ENCODE results near the gene CACNA1C.

CACNA1C gene

DNA sequence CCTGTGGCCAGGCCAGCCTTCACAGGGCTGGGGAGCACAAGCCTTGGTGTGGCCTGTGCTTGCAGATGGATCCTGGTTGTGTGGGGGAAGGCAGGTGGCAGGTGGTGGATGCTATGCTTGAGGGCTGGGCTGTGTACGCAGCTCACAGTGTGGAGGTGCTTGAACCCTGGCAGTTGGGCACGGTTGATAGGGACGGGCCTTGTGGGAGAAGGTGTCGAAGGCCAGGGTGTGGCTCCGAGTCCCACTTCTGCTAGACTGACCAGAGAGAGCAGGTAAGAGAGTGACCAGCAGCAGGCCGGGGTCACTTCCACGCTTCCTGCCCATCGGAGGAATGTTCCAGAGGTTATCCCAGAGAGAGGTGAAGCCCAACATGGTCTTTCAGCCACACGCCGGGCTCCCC lies 85.5 kb downstream of the CACNA1C start:
- TF ChIP-seq CTCF (conservative IDR thresholded peaks at IDR 0.05; ENCODE audit: low read depth, low read length), result no peak
- H3K4me3 ChIP-seq (ENCODE audit: low read depth, low read length), result no peak overlapping the region

GRCh38 chr12:2138871-2139308 lies 86.1 kb downstream of the CACNA1C start:
- DNase-seq (ENCODE audit: low read depth), result peak; percentile 35
- no peak for TF ChIP-seq CTCF (conservative IDR thresholded peaks at IDR 0.05; ENCODE audit: low read depth, low read length)
- no peak overlapping the region for H3K4me3 ChIP-seq (ENCODE audit: low read depth, low read length)

More for the DNA sequence above, 85.5 kb downstream of the CACNA1C start:
- no peak for DNase-seq (ENCODE audit: low read depth)

GRCh38 chr12:2139651-2140050 lies 86.9 kb downstream of the CACNA1C start:
- no peak for TF ChIP-seq CTCF (conservative IDR thresholded peaks at IDR 0.05; ENCODE audit: low read depth, low read length)
- no peak overlapping the region for H3K4me3 ChIP-seq (ENCODE audit: low read depth, low read length)
- no peak for DNase-seq (ENCODE audit: low read depth)

DNA sequence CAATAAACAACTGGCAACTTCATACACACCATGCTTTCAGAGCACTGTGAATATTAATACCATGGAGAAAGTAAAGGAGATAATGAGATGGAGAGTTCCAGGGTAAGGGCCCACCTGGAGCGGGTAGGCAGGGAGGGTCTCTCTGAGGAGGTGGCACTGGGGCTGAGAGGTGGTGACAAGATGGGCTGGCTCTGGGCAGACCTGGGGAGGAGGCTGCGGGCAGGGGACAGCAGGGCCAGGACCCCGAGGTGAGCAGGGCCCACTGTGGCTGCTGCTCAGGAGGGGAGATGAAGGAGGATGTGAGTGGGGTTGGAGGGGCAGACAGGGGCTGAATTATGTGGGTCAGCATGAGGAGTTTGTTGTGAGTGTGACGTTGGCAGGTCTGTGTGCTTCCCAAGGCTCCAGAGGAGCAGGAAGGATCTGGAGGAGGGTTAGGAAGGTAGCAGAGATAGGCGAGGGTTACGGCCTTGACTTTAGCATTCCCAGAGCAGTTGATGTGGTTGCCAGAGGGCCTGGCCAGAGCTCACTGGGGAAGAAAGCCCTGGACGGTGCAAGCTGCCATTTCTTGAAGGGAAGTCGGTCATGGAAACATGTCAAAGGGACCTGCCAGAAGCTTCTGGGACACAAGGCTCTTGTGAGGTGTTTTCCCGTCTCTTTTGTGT lies 88.2 kb downstream of the CACNA1C start:
- no peak for DNase-seq (ENCODE audit: low read depth)
- H3K4me3 ChIP-seq (ENCODE audit: low read depth, low read length), result no peak overlapping the region
- no peak for TF ChIP-seq CTCF (conservative IDR thresholded peaks at IDR 0.05; ENCODE audit: low read depth, low read length)

DNA sequence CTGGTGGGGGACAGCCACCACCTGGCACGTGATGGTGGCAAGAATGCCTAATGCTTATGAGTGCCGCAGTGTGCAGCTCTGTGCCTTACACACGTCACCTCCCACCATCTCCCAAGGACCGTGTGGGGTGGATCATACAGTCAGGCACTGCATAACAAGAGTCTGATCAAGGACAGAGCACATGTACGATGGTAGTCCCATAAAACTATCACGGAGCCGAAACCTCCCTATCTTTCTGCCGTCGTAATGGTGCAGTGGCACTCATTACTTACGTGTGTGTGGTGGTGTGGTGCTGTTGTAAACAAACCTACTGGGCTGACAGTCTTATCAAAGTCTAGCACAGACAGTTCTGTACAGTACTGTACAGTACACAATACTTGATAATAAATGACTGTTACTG lies 89.3 kb downstream of the CACNA1C start:
- no peak overlapping the region for H3K4me3 ChIP-seq (ENCODE audit: low read depth, low read length)
- no peak for DNase-seq (ENCODE audit: low read depth)
- TF ChIP-seq CTCF (conservative IDR thresholded peaks at IDR 0.05; ENCODE audit: low read depth, low read length), result no peak

DNA sequence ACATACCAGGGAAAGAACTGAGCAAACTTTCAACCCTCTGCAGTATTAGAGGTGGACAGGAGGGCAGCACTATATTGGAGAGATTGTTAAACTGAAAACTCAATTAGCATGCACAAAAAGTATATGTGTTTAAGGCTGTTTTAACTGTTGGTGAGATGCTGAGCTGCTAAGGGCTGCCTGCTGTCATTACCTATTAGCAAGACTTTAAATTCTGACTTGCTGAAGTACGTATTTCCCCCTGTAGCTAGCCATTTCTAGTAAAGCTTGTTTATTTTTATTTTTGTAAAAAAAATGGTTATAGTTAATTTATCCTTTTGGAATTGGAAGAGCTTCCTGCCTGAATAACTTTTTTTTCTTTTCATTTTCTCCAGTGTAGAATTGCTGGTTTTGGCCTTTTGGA lies 92.2 kb downstream of the CACNA1C start:
- no peak for TF ChIP-seq CTCF (conservative IDR thresholded peaks at IDR 0.05; ENCODE audit: low read depth, low read length)
- no peak overlapping the region for H3K4me3 ChIP-seq (ENCODE audit: low read depth, low read length)
- no peak for DNase-seq (ENCODE audit: low read depth)

- no peak for DNase-seq (ENCODE audit: low read depth)
- TF ChIP-seq CTCF (conservative IDR thresholded peaks at IDR 0.05; ENCODE audit: low read depth, low read length), result no peak
- no peak overlapping the region for H3K4me3 ChIP-seq (ENCODE audit: low read depth, low read length)
Observed at GRCh38 chr12:2145433-2145998, 92.7 kb downstream of the CACNA1C start.

All from choroid plexus epithelial cell (primary cell).